Loucy (cell line): ENCODE data around the gene COL23A1.

Experiments used
- H2AFZ ChIP-seq: fragments of 200-600 bp; sonication (generic); 2 replicates; pipeline ENCODE4 v1.6.0; 2016; ENCODE audit warnings: antibody characterized with exemption, mild to moderate bottlenecking, low read length, moderate library complexity
- H3F3A ChIP-seq: fragments of 200-600 bp; 2 replicates; pipeline ENCODE4 v1.6.0; 2016; ENCODE audit warnings: antibody characterized with exemption, low read depth, mild to moderate bottlenecking
- H3K27me3 ChIP-seq: fragments of 200-600 bp; sonication (generic); 2 replicates; pipeline ENCODE4 v1.6.1; 2014; ENCODE audit warnings: low read length, mild to moderate bottlenecking; ENCODE audit not compliant: insufficient read depth, poor library complexity, severe bottlenecking
- H3K36me3 ChIP-seq: fragments of 200-600 bp; sonication (generic); 2 replicates; pipeline ENCODE4 v1.6.1; 2016; ENCODE audit warnings: low read length; ENCODE audit not compliant: insufficient read depth
- H3K4me1 ChIP-seq: fragments of 200-600 bp; sonication (generic); 2 replicates; pipeline ENCODE4 v1.5.1; 2014; ENCODE audit warnings: low read length, mild to moderate bottlenecking; ENCODE audit not compliant: insufficient read depth, poor library complexity, severe bottlenecking
- H3K4me2 ChIP-seq: fragments of 200-600 bp; sonication (generic); 2 replicates; pipeline ENCODE4 v1.6.0; 2014; ENCODE audit warnings: antibody characterized with exemption, low read length, low read depth, mild to moderate bottlenecking; ENCODE audit not compliant: poor library complexity, severe bottlenecking
- H3K4me3 ChIP-seq: fragments of 200-600 bp; sonication (generic); 2 replicates; pipeline ENCODE4 v1.5.1; 2014; ENCODE audit warnings: low read length, mild to moderate bottlenecking, mixed read lengths; ENCODE audit not compliant: poor library complexity, severe bottlenecking
- H3K79me2 ChIP-seq: fragments of 200-600 bp; sonication (generic); 2 replicates; pipeline ENCODE4 v1.6.1; 2014; ENCODE audit warnings: low read length; ENCODE audit not compliant: insufficient read depth
- H3K9ac ChIP-seq: fragments of 200-600 bp; sonication (generic); 2 replicates; pipeline ENCODE4 v1.6.0; 2014; ENCODE audit warnings: mild to moderate bottlenecking, low read depth, low read length, moderate library complexity; ENCODE audit not compliant: poor library complexity, severe bottlenecking
- H3K9me2 ChIP-seq: fragments of 200-600 bp; sonication (generic); replicated peaks from 2 replicates; pipeline ENCODE4 v1.6.1; 2016; ENCODE audit warnings: low read depth, low read length, mixed read lengths
- H3K9me3 ChIP-seq: fragments of 200-600 bp; sonication (generic); 2 replicates; pipeline ENCODE4 v1.6.1; 2014; ENCODE audit warnings: mild to moderate bottlenecking, antibody characterized with exemption, low read length, low read depth; ENCODE audit not compliant: insufficient read depth
- H4K20me1 ChIP-seq: fragments of 200-600 bp; sonication (generic); 2 replicates; pipeline ENCODE4 v1.6.0; 2014; ENCODE audit warnings: antibody characterized with exemption, low read length, mild to moderate bottlenecking; ENCODE audit not compliant: insufficient read depth, poor library complexity, severe bottlenecking
- CTCF ChIP-seq: fragments of 200-600 bp; sonication (generic); conservative IDR thresholded peaks from 2 replicates; pipeline ENCODE4 v1.5.1; 2014; ENCODE audit warnings: mild to moderate bottlenecking, antibody characterized with exemption, low read length
- EZH2phosphoT487 ChIP-seq: fragments of 200-600 bp; IDR thresholded peaks from 2 replicates; pipeline ENCODE4 v1.6.1; 2018; ENCODE audit warnings: antibody characterized with exemption, mild to moderate bottlenecking, moderate library complexity, borderline replicate concordance

Gene COL23A1

GRCh38 chr5:178421699-178422399, 168.3 kb downstream of the COL23A1 start:
- H3K9me3 ChIP-seq = no peaks in the 10 kb centered on the region
- no peak overlapping the region for H3K9ac ChIP-seq
- no peak overlapping the region for H3K4me3 ChIP-seq
- no peaks in the 10 kb centered on the region for H3K27me3 ChIP-seq
- H4K20me1 ChIP-seq = no peaks in the 10 kb centered on the region
- TF ChIP-seq EZH2phosphoT487 (no peak), CTCF (no peak)
- H3K9me2 ChIP-seq = no peaks in the 10 kb centered on the region
- no peak overlapping the region for H3K4me2 ChIP-seq
- H3K79me2 ChIP-seq = no peaks in the 10 kb centered on the region
- H3K36me3 ChIP-seq = no peaks in the 10 kb centered on the region
- no peaks in the 10 kb centered on the region for H3F3A ChIP-seq
- no peak overlapping the region for H2AFZ ChIP-seq
- no peaks in the 10 kb centered on the region for H3K4me1 ChIP-seq

- no peaks in the 10 kb centered on the region for H3F3A ChIP-seq
- H3K79me2 ChIP-seq = no peaks in the 10 kb centered on the region
- H3K9me2 ChIP-seq = no peaks in the 10 kb centered on the region
- H3K4me3 ChIP-seq = no peak overlapping the region
- no peak overlapping the region for H3K9ac ChIP-seq
- no peak overlapping the region for H2AFZ ChIP-seq
- no peaks in the 10 kb centered on the region for H3K36me3 ChIP-seq
- TF ChIP-seq EZH2phosphoT487 (no peak), CTCF (no peak)
- no peaks in the 10 kb centered on the region for H3K4me1 ChIP-seq
- no peaks in the 10 kb centered on the region for H3K9me3 ChIP-seq
- no peaks in the 10 kb centered on the region for H4K20me1 ChIP-seq
- H3K4me2 ChIP-seq = no peak overlapping the region
- no peaks in the 10 kb centered on the region for H3K27me3 ChIP-seq
Observed at GRCh38 chr5:178421128-178421527, 169.1 kb downstream of the COL23A1 start.

- no peak overlapping the region for H2AFZ ChIP-seq
- no peak overlapping the region for H3K4me2 ChIP-seq
- no peaks in the 10 kb centered on the region for H3K36me3 ChIP-seq
- TF ChIP-seq EZH2phosphoT487 (no peak), CTCF (no peak)
- H3K9me3 ChIP-seq = no peaks in the 10 kb centered on the region
- no peaks in the 10 kb centered on the region for H3K4me1 ChIP-seq
- H3K27me3 ChIP-seq = no peaks in the 10 kb centered on the region
- no peaks in the 10 kb centered on the region for H4K20me1 ChIP-seq
- H3K9ac ChIP-seq = no peak overlapping the region
- H3K79me2 ChIP-seq = no peaks in the 10 kb centered on the region
- no peaks in the 10 kb centered on the region for H3K9me2 ChIP-seq
- H3F3A ChIP-seq = no peaks in the 10 kb centered on the region
- no peak overlapping the region for H3K4me3 ChIP-seq
Observed at GRCh38 chr5:178420354-178420781, 169.8 kb downstream of the COL23A1 start.
